ENCODE data around the gene BCL11A.
A peak's percentile ranks its signal among the peaks of the same experiment; 100 is the strongest.

Gene BCL11A

DNA sequence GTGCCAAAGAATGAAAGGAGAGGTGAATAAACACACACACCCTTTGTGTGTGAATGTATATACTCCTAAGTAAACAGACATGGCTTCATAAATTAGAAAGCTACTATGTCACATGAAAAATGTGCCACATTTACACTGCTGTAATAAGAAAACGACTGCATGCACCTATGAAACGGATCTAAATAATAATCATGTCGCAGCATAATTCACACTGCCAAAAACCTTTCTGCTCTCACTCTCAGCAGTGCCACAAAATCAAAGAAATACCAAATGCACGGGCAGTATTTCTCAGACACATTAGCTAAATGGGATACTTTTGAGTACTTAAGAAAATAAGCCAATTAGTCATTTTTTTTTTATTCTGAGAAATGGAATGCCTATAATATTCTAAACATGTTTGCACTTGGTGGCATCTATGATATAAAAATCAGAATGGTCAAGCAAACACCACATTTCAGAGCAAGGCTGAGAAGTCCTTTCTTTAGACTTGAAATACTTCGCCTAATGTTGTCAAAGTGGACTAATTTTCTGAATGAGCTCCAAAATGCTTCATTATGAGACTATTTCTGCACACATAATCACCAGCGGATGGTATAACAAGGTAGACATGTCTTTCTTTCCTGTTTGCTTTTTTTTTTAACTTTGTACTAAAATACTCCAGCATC is 6.6 kb downstream of the BCL11A start:
- peaks cover 8 to 16% of the 10 kb centered on the region in 2 donors for H3K4me1 ChIP-seq (ENCODE audit: control insufficient read depth in 2 of 2, insufficient read depth in 1 of 2, low read depth in 1 of 2, low read length in 2 of 2)
- WGBS, 2 donors (ENCODE audit: extremely low coverage in 2 of 2, insufficient read length in 2 of 2, insufficient replicate concordance in 1 of 2): no CpG with 5 or more reads among the region's 6 CpGs
- no peaks in the 10 kb centered on the region for H3K79me1 ChIP-seq (ENCODE audit: low read depth, low read length)
- H2BK120ac ChIP-seq (ENCODE audit: low read depth, low read length): no peak overlapping the region
- no peak for DNase-seq (ENCODE audit: low spot score)
- H2BK15ac ChIP-seq (ENCODE audit: low read length): no peak overlapping the region
- H3K36me3 ChIP-seq (replicated peaks in 1 of 2; ENCODE audit: control insufficient read depth in 2 of 2, insufficient read depth in 2 of 2, low read length in 2 of 2): no peaks in the 10 kb centered on the region
- H3K4ac ChIP-seq (ENCODE audit: low read length): no peak overlapping the region
- H3K9ac ChIP-seq (ENCODE audit: low read depth, low read length, poor library complexity): no peak overlapping the region
- no peak overlapping the region for H2AFZ ChIP-seq (ENCODE audit: low read length)
- no peak overlapping the region for H4K91ac ChIP-seq (ENCODE audit: low read depth, low read length, poor library complexity)
- H3K23ac ChIP-seq (ENCODE audit: low read depth, low read length, poor library complexity): no peak overlapping the region
- H3K9me3 ChIP-seq (replicated peaks in 1 of 2; ENCODE audit: control insufficient read depth in 2 of 2, insufficient read depth in 1 of 2, low read depth in 1 of 2, low read length in 2 of 2): no peaks in the 10 kb centered on the region
- no peak overlapping the region for H3K14ac ChIP-seq (ENCODE audit: low read length)
- H4K8ac ChIP-seq (ENCODE audit: low read depth, low read length): no peak overlapping the region
- no peak overlapping the region for H2BK5ac ChIP-seq (ENCODE audit: low read length)
- no peak overlapping the region for H3K4me2 ChIP-seq (ENCODE audit: insufficient read depth, low read length, poor library complexity, severe bottlenecking)
- H2AK5ac ChIP-seq (ENCODE audit: low read depth, low read length): no peak overlapping the region
- H3K27me3 ChIP-seq (ENCODE audit: control insufficient read depth in 3 of 3, insufficient read depth in 3 of 3, low read depth in 1 of 3, low read length in 3 of 3): peaks cover 2 to 91% (median 25%) of the 10 kb centered on the region in 3 experiments
- H3K18ac ChIP-seq (ENCODE audit: low read length): no peak overlapping the region
- H3K27ac ChIP-seq (replicated peaks; ENCODE audit: low read length): no peak overlapping the region
- no peak overlapping the region for H3K4me3 ChIP-seq (ENCODE audit: low read length in 2 of 2)
- no peak overlapping the region for H2BK12ac ChIP-seq (ENCODE audit: low read length)

DNA sequence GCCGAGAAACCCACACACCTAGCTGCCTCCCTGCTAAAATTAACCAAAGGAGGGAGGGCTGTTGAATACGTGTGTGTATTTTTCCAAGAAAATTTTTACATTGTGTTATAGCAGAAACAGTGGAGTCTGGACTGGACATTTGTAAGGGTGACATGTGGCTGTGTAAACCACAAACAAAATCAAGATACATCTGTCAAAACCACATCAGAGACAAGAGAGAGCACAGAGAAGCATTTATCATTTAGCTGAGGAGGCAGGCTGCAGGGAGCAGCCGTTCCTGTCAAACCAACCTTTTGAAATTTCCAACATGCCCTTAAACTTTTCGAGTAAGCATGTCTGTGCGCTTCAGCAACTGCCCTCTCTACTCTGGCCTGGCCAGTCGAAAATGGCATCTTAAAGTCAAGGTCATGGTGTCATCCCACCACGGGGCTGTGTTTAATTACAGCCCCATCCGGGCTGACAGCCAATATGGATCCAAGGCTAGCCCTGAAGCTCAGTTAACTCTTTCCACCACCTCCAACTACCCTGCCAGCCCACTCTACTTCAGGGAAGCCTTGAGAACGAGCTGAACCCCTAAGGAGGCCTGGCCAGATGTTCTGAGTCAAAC is 8.4 kb downstream of the BCL11A start:
- H3K23ac ChIP-seq (ENCODE audit: low read depth, low read length, poor library complexity): no peak overlapping the region
- WGBS, 2 donors (ENCODE audit: extremely low coverage in 2 of 2, insufficient read length in 2 of 2, insufficient replicate concordance in 1 of 2): no CpG with 5 or more reads among the region's 9 CpGs
- no peak overlapping the region for H3K4me3 ChIP-seq (ENCODE audit: low read length in 2 of 2)
- no peak overlapping the region for H2BK5ac ChIP-seq (ENCODE audit: low read length)
- peak overlapping the region; percentile 46 for H3K18ac ChIP-seq (ENCODE audit: low read length)
- no peaks in the 10 kb centered on the region for H3K79me1 ChIP-seq (ENCODE audit: low read depth, low read length)
- H3K9me3 ChIP-seq (replicated peaks in 1 of 2; ENCODE audit: control insufficient read depth in 2 of 2, insufficient read depth in 1 of 2, low read depth in 1 of 2, low read length in 2 of 2): no peaks in the 10 kb centered on the region
- H3K4ac ChIP-seq (ENCODE audit: low read length): no peak overlapping the region
- H2BK120ac ChIP-seq (ENCODE audit: low read depth, low read length): no peak overlapping the region
- H3K4me2 ChIP-seq (ENCODE audit: insufficient read depth, low read length, poor library complexity, severe bottlenecking): no peak overlapping the region
- H2BK12ac ChIP-seq (ENCODE audit: low read length): no peak overlapping the region
- H2BK15ac ChIP-seq (ENCODE audit: low read length): no peak overlapping the region
- H3K27me3 ChIP-seq (ENCODE audit: control insufficient read depth in 3 of 3, insufficient read depth in 3 of 3, low read depth in 1 of 3, low read length in 3 of 3): peaks cover 0 to 88% (median 11%) of the 10 kb centered on the region in 3 experiments
- H3K4me1 ChIP-seq (ENCODE audit: control insufficient read depth in 2 of 2, insufficient read depth in 1 of 2, low read depth in 1 of 2, low read length in 2 of 2): peaks cover 6 to 12% of the 10 kb centered on the region in 2 donors
- no peak overlapping the region for H4K91ac ChIP-seq (ENCODE audit: low read depth, low read length, poor library complexity)
- no peak for DNase-seq (ENCODE audit: low spot score)
- H4K8ac ChIP-seq (ENCODE audit: low read depth, low read length): no peak overlapping the region
- no peak overlapping the region for H3K27ac ChIP-seq (replicated peaks; ENCODE audit: low read length)
- no peaks in the 10 kb centered on the region for H3K36me3 ChIP-seq (replicated peaks in 1 of 2; ENCODE audit: control insufficient read depth in 2 of 2, insufficient read depth in 2 of 2, low read length in 2 of 2)
- no peak overlapping the region for H2AK5ac ChIP-seq (ENCODE audit: low read depth, low read length)
- H3K14ac ChIP-seq (ENCODE audit: low read length): no peak overlapping the region
- H3K9ac ChIP-seq (ENCODE audit: low read depth, low read length, poor library complexity): no peak overlapping the region
- no peak overlapping the region for H2AFZ ChIP-seq (ENCODE audit: low read length)

DNA sequence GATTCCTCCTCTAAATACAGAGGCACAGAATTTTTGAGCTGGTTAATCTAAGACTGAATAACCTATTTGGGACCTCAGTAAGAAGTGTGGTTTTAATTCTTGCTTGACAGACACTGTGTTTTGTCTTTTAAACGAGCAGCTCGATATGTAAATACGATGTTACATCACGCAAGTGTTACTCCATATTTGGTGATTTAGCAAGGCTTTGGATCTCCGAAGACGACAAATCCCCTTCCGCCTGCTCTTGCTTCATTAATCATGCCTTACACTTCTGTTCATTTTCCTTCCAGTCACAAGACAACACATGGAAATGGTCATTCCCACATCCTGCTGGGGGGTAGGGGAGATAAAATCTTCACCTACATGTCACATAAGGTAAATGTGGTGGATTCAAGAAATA is 9.4 kb downstream of the BCL11A start:
- Histone ChIP-seq H4K8ac (ENCODE audit: low read depth, low read length) (no peak overlapping the region), H2AFZ (ENCODE audit: low read length) (no peak overlapping the region), H3K27ac (replicated peaks; ENCODE audit: low read length) (no peak overlapping the region), H3K36me3 (replicated peaks in 1 of 2; ENCODE audit: control insufficient read depth in 2 of 2, insufficient read depth in 2 of 2, low read length in 2 of 2) (no peaks in the 10 kb centered on the region), H2AK5ac (ENCODE audit: low read depth, low read length) (no peak overlapping the region), H2BK15ac (ENCODE audit: low read length) (no peak overlapping the region), H3K9me3 (replicated peaks in 1 of 2; ENCODE audit: control insufficient read depth in 2 of 2, insufficient read depth in 1 of 2, low read depth in 1 of 2, low read length in 2 of 2) (no peaks in the 10 kb centered on the region), H3K18ac (ENCODE audit: low read length) (no peak overlapping the region), H3K14ac (ENCODE audit: low read length) (no peak overlapping the region), H3K4me1 (ENCODE audit: control insufficient read depth in 2 of 2, insufficient read depth in 1 of 2, low read depth in 1 of 2, low read length in 2 of 2) (peaks cover 2 to 5% of the 10 kb centered on the region in 2 donors), H3K79me1 (ENCODE audit: low read depth, low read length) (no peaks in the 10 kb centered on the region), H2BK120ac (ENCODE audit: low read depth, low read length) (no peak overlapping the region), H3K23ac (ENCODE audit: low read depth, low read length, poor library complexity) (no peak overlapping the region), H3K27me3 (ENCODE audit: control insufficient read depth in 3 of 3, insufficient read depth in 3 of 3, low read depth in 1 of 3, low read length in 3 of 3) (peaks cover 0 to 88% (median 6%) of the 10 kb centered on the region in 3 experiments), H2BK12ac (ENCODE audit: low read length) (no peak overlapping the region), H3K9ac (ENCODE audit: low read depth, low read length, poor library complexity) (no peak overlapping the region), H2BK5ac (ENCODE audit: low read length) (no peak overlapping the region), H4K91ac (ENCODE audit: low read depth, low read length, poor library complexity) (no peak overlapping the region), H3K4me2 (ENCODE audit: insufficient read depth, low read length, poor library complexity, severe bottlenecking) (no peak overlapping the region), H3K4ac (ENCODE audit: low read length) (no peak overlapping the region), H3K4me3 (ENCODE audit: low read length in 2 of 2) (no peak overlapping the region)
- DNase-seq (ENCODE audit: low spot score): no peak
- WGBS, 2 donors (ENCODE audit: extremely low coverage in 2 of 2, insufficient read length in 2 of 2, insufficient replicate concordance in 1 of 2): no CpG with 5 or more reads among the region's 7 CpGs

DNA sequence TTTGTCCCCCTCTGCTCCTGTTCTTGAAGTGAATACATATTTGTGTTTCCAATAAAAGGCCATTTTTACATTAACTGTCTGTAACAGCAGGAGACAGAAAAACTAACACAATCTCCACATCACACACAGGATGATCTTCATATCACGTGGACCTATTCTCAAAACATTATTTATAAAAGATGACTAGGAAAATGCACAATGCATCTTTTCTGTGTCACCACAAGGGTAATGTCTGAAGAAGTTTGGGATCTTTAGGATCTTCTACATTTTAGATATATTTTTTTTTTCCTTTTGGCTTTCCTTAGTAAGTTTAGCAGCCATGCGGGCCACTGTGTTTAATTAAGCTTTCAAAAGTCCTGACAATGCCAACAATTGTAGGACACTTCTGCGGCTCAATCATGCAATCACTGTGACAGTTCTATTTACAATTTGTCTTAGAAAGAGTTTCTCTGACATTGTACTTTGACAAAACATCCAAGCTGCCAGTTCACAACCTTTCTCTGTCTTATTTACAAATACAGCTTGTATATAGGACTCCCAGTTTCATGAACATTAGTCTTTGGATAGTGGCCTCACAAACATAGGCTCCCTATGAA is 12.3 kb downstream of the BCL11A start:
- H3K79me1 ChIP-seq (ENCODE audit: low read depth, low read length): no peaks in the 10 kb centered on the region
- no peak overlapping the region for H3K9ac ChIP-seq (ENCODE audit: low read depth, low read length, poor library complexity)
- H3K4me1 ChIP-seq (ENCODE audit: control insufficient read depth in 2 of 2, insufficient read depth in 1 of 2, low read depth in 1 of 2, low read length in 2 of 2): peaks cover 0 to 1% of the 10 kb centered on the region in 2 donors
- no peak overlapping the region for H3K4me2 ChIP-seq (ENCODE audit: insufficient read depth, low read length, poor library complexity, severe bottlenecking)
- H3K9me3 ChIP-seq (replicated peaks in 1 of 2; ENCODE audit: control insufficient read depth in 2 of 2, insufficient read depth in 1 of 2, low read depth in 1 of 2, low read length in 2 of 2): no peaks in the 10 kb centered on the region
- H3K18ac ChIP-seq (ENCODE audit: low read length): no peak overlapping the region
- no peak overlapping the region for H2BK120ac ChIP-seq (ENCODE audit: low read depth, low read length)
- no peaks in the 10 kb centered on the region for H3K36me3 ChIP-seq (replicated peaks in 1 of 2; ENCODE audit: control insufficient read depth in 2 of 2, insufficient read depth in 2 of 2, low read length in 2 of 2)
- H2AK5ac ChIP-seq (ENCODE audit: low read depth, low read length): no peak overlapping the region
- peaks cover 0 to 72% (median 2%) of the 10 kb centered on the region in 3 experiments for H3K27me3 ChIP-seq (ENCODE audit: control insufficient read depth in 3 of 3, insufficient read depth in 3 of 3, low read depth in 1 of 3, low read length in 3 of 3)
- H3K23ac ChIP-seq (ENCODE audit: low read depth, low read length, poor library complexity): no peak overlapping the region
- no CpG with 5 or more reads among the region's 3 CpGs for WGBS, 2 donors (ENCODE audit: extremely low coverage in 2 of 2, insufficient read length in 2 of 2, insufficient replicate concordance in 1 of 2)
- no peak overlapping the region for H2BK5ac ChIP-seq (ENCODE audit: low read length)
- no peak overlapping the region for H3K4ac ChIP-seq (ENCODE audit: low read length)
- H3K14ac ChIP-seq (ENCODE audit: low read length): no peak overlapping the region
- H2BK12ac ChIP-seq (ENCODE audit: low read length): no peak overlapping the region
- no peak overlapping the region for H4K8ac ChIP-seq (ENCODE audit: low read depth, low read length)
- no peak overlapping the region for H2BK15ac ChIP-seq (ENCODE audit: low read length)
- no peak overlapping the region for H2AFZ ChIP-seq (ENCODE audit: low read length)
- H3K27ac ChIP-seq (replicated peaks; ENCODE audit: low read length): no peak overlapping the region
- DNase-seq (ENCODE audit: low spot score): no peak
- H4K91ac ChIP-seq (ENCODE audit: low read depth, low read length, poor library complexity): no peak overlapping the region
- H3K4me3 ChIP-seq (ENCODE audit: low read length in 2 of 2): no peak overlapping the region
